GM19035 (cell line): ENCODE measurements around the gene TMEM127.
"Not testable (repeated sequence)": the region's sequence is repeated elsewhere in the genome, so short reads cannot be mapped to it uniquely, and the experiment has no call there.

Experiments
- ATAC-seq: cut with Tn5 transposase; IDR thresholded peaks from one replicate; pipeline ENCODE4 v1.9.1; 2021; ENCODE audit not compliant: unreplicated experiment

The TMEM127 gene, protein sequence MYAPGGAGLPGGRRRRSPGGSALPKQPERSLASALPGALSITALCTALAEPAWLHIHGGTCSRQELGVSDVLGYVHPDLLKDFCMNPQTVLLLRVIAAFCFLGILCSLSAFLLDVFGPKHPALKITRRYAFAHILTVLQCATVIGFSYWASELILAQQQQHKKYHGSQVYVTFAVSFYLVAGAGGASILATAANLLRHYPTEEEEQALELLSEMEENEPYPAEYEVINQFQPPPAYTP

DNA sequence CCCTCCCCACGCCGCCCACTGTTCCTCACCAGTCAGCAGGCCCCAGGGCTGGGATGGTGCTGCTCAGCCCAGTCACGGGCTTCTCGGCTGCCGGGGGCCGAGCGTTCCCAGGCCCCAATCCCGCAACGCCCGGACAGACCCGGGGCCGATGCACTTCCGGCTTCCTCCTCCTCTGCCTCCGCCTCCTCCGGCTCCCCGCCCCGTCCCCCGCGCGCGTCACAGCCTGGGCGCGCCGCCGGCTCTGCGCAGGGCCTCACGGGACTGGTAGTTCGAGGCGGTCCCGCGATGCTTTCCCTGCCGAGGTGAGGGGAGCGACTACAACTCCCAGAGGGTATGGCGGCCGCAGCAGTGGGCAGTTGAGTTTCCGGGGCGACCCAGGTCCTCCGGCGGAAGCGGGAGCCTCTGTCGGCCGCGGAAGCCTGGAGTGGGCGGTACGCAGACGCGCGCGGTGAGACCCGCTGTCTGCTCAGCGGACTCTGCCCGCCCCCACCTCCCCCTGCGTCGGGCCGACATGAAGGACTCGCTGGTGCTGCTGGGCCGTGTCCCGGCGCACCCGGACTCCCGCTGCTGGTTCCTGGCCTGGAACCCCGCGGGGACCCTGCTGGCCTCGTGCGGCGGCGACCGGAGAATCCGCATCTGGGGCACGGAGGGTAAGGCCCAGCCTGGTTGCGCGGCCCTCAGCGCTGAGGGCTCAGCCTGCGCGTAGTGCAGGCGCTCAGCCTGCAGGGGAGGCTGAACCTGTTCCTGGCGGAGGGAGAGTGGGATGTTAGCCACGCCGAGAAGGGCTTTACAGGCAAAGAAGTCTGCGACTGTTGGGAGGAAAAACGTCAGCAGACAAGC is at the start of gene TMEM127, which contains the start of gene CIAO1:
Gene TMEM127 (minus strand): TSS at position 158 of the 840 bp plus-strand sequence. CDS start 616 bp downstream, outside the sequence.
Gene CIAO1 (plus strand): TSS at position 386 of the 840 bp plus-strand sequence. CDS start 126 bp downstream, at position 512.
- ATAC-seq, result peak; percentile 92

DNA sequence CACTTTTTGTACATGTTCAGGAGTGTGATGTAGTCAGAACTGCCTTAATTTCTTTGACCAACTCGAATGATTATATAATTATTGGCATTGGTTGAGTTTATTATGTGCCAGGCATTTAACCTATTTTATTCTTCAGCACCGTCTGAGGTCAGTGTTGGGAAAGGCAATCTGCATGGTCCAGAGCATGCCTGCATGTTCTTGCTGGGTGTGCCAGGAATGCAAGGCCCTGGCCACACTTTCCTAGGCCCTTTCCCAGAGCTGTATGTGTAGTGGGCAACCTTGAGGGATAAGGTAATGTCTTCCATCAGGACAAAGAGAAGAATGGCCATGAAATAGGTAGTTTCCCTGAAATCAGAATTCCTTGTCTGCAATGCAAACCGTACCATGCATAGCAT is 49.2 kb upstream of the TMEM127 start:
- ATAC-seq, result no peak

DNA sequence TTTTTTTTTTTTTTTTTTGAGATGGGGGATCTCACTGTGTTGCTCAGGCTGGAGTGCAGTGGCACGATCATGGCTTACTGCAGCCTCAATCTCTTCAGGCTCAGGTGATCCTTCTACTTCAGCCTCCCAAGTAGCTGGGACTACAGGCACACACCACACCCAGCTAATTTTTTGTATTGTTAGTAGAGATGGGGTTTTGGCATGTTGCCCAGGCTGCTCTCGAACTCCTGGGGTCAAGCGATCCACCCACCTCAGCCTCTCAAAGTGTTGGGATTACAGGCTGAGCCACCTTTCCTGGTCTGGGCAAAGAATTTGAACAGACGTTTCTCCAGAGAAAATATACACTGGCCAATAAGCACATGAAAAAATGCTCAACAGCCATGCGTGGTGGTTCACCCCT is 42.5 kb upstream of the TMEM127 start:
- ATAC-seq, result no peak

DNA sequence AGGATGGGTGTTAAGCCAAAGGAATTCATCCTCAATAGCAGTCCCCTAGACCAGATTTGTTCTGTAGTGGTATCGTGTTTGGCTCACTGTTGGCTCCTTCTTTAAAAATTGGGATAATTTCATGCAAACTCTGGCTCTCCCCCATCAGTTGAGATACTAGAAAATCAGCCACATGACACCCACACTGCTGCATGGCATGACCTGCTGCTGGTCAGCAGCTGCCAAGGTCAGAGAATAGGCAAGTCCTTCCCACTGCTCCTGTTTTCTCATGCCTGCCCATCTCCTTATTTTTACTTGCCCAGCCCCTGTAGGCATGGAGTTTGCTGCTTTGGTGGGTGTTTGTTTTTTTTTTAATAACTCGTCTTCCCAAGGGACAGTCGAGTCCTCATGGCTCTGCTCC is 40.6 kb upstream of the TMEM127 start:
- ATAC-seq, result no peak

DNA sequence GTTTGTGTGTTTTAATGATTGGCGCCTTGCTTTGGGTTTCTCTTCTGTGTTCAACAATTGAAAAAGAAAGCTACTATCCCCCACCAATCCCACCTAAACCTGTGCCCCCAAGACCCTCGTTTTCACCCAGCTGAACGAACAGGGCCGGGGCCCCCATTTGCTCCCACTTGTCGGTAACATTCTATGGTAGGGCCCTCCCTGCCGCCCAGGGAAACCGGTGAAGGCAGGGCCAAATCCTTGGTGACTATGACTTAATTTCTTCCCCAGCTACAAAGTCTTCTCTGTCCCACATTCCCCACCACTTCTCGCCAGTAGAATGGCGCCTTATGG is 40.1 kb upstream of the TMEM127 start:
- ATAC-seq, result peak; percentile 10

DNA sequence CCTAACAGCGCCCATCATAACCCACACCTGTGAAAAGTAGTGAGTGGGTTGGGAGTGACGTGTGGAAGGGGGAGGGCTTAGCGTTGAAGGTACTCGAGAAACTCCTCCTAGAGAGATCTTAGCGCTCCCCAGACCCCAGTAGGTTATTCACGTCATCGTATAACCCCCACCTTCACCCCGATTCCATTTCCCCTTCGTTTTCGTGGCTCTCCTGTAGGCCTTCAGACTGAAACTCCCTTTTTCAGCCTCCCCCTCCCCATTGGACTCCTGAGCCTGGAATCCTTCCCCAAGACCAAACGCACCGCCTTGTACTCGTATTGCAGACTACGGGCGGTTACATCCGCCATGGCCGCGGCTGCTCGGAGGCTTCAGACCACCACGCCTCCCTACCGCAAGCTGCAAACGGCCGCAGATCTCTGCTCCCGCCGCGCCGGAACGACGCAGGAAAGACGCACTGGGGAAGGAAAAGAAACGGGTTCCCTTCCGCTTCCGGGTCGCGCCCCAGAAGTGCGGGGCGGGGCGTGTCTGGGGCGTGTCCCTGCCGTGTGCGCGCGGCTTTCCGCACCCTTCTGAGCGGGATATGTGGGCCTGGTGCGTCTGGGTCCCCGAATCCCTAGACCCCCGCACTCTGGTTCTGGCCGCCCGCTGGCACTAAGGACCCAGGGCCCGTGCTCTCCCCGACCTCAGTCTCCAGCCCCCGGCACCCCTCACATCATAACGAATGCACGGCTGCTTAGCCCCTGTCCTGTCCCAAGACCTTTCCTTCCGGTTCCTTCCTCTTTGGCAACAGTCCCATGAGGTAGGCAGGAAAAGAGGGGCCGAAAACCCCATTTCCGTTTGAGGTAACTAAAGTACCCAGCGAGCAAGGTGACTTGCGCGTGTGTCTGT is 39.5 kb upstream of the TMEM127 start, which contains the start of gene SNRNP200:
Gene SNRNP200 (minus strand): TSS at position 456 of the 888 bp plus-strand sequence. CDS start 109 bp downstream, at position 347.
- ATAC-seq, result peak; percentile 94

DNA sequence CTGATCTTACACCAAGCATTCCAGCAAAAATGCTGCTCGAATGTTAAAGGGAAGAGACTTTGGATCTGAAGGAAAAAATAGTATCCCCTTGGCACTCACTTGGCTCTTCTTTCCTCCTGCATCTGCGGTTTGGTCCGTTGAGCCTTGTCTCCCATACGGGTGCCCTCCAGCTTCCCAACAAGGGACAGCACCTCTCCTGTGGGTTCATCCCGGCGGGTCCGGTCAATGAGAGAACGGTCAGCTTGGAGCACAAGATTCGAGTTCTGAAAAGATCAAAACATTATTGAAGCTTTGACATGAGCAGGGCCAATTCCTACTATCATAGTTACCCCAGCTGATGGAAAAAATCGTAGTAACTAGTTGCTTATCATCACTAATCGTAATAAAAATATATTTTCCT is 38.8 kb upstream of the TMEM127 start:
- ATAC-seq, result no peak

DNA sequence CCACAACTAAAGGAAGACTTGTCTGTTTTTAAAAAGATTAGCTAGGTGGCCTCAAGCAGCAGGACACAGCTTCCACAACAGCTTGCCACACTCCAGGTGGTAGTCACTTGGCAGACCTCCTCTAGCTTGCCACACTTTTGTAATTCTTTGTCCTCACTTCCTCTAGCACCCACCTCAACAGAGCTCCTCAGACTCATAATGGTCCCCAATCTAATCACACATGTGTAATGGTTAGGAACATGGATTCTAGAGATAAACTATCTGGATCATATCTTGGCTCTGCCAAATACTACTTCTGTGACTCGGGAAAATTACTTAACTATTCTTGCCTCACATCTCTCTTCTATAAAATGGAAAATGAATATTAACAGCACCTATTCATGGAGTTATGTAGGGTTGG is 36.1 kb upstream of the TMEM127 start:
- ATAC-seq, result no peak

DNA sequence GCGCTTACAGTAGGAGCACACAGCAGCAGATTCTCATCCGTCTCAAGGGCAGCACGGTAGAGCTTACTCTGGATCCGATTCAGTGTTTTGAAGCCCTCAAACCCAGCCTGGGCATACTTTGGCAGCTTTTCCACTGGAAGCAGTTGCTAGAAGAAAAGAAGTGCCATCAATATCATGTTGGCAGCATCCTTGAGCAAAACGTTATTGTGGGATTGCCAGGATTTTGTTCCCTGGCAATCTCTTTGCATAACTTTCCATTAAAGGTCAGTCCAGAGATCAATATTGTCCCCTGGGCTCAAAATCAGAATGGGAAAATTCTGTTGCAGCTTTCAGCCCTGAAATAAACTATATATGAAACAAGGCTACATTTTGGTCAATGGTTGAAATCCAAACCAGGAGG is 31.1 kb upstream of the TMEM127 start:
- ATAC-seq, result no peak

DNA sequence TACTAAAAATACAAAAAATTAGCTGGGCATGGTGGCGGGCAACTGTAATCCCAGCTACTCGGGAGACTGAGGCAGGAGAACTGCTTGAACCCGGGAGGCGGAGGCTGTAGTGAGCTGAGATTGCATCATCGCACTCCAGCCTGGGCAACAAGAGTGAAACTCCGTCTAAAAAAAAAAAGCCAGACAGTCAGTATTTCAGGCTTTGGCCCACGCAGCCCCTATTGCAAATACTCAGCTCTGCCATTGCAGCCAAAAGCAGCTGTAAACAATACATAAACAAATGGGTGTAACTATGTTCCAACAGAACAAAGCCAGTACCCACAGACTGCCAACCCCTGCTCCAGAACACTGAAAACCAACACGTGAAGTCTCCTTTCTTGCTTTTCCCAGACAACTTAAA is 28.5 kb upstream of the TMEM127 start:
- not testable (repeated sequence) for ATAC-seq

DNA sequence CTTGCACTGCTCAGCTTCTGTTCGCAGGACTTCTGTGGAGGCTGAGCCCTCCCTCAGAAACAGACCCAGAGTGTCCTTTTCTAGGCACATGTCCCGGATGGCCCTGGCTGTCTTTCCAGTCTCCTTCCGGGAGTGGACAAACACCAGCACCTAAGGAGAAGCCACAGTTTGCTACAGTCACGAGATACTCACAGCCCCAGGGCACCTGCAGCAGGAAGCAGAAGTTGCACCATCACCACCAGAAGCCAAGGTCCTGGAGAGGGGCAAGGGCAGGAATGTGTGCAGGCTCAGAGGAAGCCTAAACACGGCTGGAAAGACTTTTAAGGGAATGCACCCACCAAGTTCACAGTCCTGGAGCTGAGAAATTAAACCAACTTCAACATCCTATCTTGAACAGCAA is 26.0 kb upstream of the TMEM127 start:
- no peak for ATAC-seq

DNA sequence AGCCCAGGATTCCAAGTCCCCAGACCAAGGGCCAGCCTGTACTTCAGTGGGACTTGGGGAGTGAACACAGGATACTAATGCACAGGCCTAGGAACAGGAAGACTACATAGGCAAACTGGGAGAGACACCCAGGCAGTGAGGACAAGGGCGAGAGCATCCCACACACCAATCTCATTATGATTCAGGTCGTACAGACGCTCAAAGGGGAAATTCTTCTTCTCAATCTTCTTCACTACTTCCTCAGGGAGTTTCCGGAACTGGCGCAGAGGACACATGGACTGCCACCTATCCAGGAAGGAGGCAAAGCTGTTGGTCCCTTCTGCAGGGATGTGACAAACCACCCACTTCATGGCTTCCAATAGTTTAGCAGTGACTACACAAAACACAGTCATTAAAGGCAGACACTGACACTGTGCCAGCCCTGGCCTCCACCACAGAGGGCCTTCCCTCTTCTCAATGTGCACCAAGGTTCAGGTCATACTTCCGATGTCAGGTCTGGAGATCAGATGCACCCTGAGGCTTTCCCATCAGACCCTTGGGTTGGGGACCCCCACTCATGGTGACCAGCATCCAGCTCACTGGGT is 21.6 kb upstream of the TMEM127 start:
- ATAC-seq, result no peak

DNA sequence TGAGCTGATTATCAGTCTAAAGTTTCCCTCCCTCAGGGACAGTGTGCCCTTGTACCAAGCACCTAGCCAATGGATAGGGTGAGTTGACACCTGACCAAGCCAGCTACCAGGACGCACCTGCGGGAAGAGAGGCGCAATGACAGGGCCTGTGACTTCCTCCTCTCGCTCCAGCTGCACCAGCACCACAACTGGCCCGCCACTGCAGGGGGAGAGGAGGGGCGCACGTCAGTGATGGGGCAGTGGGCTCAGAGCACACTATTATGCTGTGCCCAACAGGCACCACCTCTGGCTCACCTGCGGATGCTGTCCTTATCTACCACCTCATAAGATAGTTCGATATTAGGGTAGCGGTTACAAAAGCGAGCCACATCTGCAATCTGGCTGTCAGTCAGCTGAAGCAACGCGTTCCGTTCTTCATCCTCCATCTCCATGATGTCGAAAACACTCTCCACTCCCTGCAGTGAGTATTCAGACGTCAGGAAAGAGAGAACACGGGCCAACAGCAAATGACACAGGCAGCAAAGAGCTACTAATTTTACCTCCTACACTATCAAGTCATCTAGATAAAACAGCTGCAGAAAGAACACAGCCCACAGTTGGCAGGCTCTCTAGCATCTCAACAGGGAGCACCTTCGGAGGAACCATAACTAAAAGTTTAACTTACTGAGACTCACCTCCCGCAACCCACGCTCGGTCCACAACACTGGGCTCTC is 11.1 kb upstream of the TMEM127 start:
- no peak for ATAC-seq

DNA sequence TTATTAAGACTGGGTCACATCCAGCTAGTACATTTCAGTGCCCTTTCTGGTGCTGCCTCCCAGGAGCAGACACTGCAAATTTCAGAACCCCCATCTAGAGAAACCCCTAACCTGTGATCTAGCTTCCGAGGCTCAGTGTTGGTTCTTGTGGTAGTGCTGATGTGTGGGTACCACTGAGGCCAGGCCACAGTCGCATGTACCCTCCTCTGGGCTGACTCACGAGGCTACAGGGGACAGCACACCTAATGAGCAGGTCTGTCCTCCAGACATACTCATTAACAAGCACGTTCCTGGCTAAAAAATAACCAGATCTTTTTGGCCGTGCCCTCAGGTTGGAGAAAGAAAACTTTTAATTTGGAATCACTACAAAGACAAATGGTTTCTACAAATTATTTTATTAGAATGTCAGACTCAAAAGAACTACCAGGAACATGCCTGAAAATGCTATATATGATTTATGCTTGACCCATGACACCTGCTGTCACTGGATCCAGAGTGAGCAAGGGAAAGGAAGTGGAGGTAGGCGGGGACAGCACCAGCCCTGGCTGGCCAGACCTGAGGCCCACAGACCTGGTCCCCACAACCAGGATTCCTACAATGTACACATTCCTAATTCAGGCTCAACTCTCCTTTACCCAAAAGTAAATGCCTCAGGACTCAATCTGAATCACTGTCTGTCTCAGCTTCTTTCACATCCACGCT is 8.7 kb upstream of the TMEM127 start:
- no peak for ATAC-seq

DNA sequence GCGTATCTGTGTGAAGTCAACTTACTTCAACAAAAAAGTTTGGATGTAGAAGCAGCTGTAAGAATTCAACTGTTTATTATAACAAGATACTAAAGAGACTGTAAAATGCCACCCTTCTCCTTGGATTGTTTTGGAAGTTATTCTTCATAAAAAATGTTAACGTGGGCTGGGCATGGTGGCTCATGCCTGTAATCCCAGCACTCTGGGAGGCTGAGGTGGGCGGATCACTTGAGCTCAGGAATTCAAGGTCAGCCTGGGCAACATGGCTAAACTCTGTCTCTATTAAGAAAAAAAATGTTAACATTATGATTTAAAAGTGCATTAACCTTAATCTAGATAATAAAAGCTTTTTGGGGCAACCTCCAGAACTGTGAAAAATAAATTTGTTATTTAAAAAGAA is 8.0 kb upstream of the TMEM127 start:
- no peak for ATAC-seq

DNA sequence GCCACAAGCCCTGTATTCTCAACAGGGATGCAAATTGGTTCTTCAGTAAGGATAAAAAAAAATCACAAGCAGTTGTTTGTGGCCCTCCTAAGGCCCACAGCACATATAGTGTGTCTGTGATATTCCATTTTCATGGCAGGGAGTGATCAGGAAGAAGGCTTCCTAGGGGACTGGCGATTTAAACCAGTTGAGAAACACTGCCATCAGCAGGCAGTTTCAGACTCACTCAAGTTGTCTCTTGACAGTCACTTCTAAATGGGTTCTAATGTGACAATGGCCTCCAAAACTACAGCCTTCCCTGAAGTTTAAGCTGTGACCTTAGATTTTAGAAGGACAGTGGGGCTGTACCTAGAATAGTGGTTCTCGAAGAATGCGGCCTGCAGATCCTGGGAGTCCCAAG is 6.2 kb upstream of the TMEM127 start:
- no peak for ATAC-seq

DNA sequence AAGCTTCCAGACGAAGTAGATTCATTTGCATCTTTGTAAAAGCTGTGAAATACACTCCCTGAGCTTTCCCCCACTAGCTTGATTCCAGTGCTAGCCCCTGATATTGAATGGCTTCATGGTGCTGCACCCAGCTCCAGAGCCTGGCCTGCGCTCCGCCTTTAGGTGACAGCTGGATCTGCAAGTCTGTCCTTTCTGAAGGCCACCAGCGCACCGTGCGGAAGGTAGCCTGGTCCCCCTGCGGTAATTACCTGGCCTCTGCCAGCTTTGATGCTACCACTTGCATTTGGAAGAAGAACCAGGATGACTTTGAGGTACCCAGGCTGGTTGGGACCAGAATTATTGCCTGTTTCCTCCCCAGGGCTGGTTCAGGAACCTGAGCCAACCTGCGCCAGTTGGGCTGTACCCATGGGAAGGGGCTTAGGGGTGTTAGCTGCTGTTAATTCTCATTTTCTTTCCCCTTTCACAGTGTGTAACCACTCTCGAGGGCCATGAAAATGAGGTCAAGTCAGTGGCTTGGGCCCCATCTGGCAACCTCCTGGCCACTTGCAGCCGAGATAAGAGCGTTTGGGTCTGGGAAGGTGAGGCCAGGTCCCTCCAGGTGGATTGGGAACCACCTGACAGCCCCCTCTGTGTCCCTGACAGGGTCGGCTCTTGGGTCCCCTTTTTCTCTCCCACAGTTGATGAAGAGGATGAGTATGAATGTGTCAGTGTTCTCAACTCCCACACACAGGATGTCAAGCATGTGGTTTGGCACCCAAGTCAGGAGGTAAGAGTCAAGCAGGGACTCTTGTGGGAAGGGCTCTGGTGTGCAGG is 1.6 kb upstream of the TMEM127 start:
- ATAC-seq, result no peak

DNA sequence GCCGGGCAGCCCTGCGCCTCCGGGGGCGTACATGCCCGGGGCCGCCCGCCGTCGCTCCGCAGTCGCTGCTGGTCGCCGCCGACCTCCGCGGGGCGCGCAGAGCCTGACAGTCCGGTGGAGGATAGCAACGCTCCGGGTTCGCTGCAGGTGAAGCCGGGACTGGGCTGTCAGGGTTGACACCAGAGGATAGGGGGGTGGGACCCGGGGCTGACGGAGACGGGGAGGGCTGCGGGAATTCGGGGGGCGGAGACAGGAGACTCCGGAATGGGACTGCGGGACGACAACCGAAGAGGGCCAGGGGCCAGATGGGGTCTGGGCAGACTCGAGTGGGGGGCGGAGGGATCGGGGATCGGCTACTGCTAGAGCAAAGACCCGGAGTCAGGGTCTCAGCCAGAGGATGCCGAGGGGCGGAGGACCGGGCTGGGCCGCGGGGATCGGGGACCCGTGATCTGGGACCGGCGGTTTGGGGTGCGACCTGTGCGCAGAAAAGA is 403 bp downstream of the TMEM127 start:
- peak; percentile 29 for ATAC-seq
